Stimulated activated naive CD8-positive, alpha-beta T cell treated with anti-CD3 and anti-CD28 coated beads, Interleukin-15, Interleukin-2, amounts not matched to agents 100 ng/mL and 50 ng/mL, for 24 hours (primary cell): ENCODE measurements around the gene PROM2.

Source experiments
- H3K27ac Mint-ChIP-seq: one replicate; pipeline ENCODE4 v1.8.0; 2021; ENCODE audit warnings: mild to moderate bottlenecking, mixed read lengths
- H3K27me3 Mint-ChIP-seq: one replicate; pipeline ENCODE4 v1.8.0; 2021; ENCODE audit warnings: mixed read lengths
- H3K36me3 Mint-ChIP-seq: one replicate; pipeline ENCODE4 v1.8.0; 2021; ENCODE audit warnings: low read depth, mixed read lengths
- H3K4me1 Mint-ChIP-seq: one replicate; pipeline ENCODE4 v1.8.0; 2021; ENCODE audit warnings: low read depth, mixed read lengths
- H3K4me3 Mint-ChIP-seq: one replicate; pipeline ENCODE4 v1.8.0; 2021; ENCODE audit warnings: mild to moderate bottlenecking, mixed read lengths
- H3K9me3 Mint-ChIP-seq: one replicate; pipeline ENCODE4 v1.8.0; 2021; ENCODE audit warnings: mixed read lengths

The PROM2 gene

DNA sequence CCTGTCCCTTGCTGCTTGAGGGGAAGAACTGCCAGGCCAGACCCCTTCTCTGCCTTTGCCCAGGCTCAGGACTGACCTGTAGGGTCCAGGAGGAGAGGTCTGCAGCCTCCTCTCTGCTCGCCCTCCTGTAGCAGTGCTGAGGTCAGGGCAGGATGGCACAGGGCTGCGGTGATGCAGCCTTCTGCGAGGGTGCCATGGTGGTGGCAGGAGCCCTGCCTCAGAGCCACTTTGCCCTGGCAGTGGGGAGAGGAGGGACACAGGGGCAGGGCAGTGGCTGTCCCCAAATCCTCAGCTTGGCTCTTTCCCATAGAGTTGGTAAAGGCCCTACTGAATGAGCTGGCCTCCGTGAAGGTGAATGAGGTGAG is 884 bp downstream of the PROM2 start:
- Mint-ChIP-seq H3K36me3 (no peaks in the 10 kb centered on the region), H3K27me3 (no peaks in the 10 kb centered on the region), H3K9me3 (no peaks in the 10 kb centered on the region), H3K4me3 (no peak overlapping the region), H3K4me1 (no peaks in the 10 kb centered on the region), H3K27ac (no peak overlapping the region)

DNA sequence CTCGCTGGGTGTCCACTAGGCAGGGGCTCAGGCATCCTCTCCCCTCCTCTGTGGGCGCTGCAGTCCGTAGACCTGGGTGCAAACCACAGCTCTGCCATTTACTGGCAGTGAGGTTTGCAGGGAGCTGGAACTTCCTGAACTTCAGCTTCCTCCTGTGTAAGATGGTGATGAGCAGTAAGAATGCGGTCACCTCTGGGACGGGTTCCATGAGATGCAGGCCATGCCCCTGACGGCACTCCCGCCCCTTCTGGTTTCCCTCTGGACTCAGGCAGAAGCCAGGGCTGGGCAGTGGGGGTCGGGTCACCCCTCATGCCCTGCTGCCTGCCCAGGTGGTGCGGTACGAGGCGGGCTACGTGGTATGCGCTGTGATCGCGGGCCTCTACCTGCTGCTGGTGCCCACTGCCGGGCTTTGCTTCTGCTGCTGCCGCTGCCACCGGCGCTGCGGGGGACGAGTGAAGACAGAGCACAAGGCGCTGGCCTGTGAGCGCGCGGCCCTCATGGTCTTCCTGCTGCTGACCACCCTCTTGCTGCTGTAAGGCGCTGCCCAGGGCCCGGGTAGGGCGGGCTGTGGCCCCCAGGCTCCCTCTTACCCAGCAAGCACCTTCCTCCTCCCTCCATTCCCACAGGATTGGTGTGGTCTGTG is 1.5 kb downstream of the PROM2 start:
- no peaks in the 10 kb centered on the region for H3K36me3 Mint-ChIP-seq

DNA sequence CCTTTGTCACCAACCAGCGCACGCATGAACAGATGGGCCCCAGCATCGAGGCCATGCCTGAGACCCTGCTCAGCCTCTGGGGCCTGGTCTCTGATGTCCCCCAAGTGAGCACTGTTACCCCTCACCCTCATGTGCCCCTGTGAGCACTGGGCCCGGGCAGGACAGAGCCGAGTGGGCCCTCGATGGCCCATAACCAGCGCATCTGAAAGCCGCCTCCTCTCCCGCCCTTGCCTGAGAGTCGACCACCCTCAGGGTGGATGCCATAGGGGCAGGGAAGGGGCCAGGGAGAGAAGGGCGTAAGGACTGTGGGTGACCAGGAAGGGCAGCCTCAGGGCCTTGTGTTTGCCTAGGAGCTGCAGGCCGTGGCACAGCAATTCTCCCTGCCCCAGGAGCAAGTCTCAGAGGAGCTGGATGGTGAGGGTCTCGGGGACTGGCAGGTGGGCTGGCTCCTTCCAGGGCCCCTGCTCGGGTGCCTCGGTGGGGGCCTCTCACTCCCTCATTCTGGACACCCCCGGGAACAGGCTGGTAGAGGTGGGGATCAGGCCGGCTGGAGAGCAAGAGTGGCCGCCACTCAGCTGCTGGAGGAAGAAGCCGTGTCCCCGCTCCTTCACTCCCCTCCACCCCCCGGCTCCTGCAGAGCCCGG is 2.1 kb downstream of the PROM2 start:
- Mint-ChIP-seq H3K27ac (no peak overlapping the region), H3K4me3 (no peak overlapping the region), H3K4me1 (no peaks in the 10 kb centered on the region), H3K36me3 (no peaks in the 10 kb centered on the region), H3K9me3 (no peaks in the 10 kb centered on the region), H3K27me3 (no peaks in the 10 kb centered on the region)

More for the DNA sequence above, 1.5 kb downstream of the PROM2 start:
- Mint-ChIP-seq H3K9me3 (no peaks in the 10 kb centered on the region), H3K27me3 (no peaks in the 10 kb centered on the region), H3K4me3 (no peak overlapping the region), H3K4me1 (no peaks in the 10 kb centered on the region), H3K27ac (no peak overlapping the region)

DNA sequence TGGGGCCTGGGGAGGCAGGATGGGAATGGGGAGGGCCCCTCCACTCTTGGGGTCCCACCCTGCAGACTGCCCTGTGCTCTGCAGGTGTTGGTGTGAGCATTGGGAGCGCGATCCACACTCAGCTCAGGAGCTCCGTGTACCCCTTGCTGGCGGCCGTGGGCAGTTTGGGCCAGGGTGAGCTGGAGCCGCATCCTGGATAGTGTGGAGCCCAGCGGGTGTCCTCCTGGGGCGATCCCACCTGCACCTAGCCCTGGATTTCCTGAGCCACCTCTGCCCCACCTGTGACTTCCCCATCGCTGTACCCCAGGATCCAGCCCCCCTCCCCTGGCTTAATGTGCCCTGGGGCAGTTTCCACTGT is 2.6 kb downstream of the PROM2 start:
- Mint-ChIP-seq H3K4me1 (no peaks in the 10 kb centered on the region), H3K9me3 (no peaks in the 10 kb centered on the region), H3K27me3 (no peaks in the 10 kb centered on the region), H3K36me3 (no peaks in the 10 kb centered on the region), H3K4me3 (no peak overlapping the region), H3K27ac (no peak overlapping the region)

DNA sequence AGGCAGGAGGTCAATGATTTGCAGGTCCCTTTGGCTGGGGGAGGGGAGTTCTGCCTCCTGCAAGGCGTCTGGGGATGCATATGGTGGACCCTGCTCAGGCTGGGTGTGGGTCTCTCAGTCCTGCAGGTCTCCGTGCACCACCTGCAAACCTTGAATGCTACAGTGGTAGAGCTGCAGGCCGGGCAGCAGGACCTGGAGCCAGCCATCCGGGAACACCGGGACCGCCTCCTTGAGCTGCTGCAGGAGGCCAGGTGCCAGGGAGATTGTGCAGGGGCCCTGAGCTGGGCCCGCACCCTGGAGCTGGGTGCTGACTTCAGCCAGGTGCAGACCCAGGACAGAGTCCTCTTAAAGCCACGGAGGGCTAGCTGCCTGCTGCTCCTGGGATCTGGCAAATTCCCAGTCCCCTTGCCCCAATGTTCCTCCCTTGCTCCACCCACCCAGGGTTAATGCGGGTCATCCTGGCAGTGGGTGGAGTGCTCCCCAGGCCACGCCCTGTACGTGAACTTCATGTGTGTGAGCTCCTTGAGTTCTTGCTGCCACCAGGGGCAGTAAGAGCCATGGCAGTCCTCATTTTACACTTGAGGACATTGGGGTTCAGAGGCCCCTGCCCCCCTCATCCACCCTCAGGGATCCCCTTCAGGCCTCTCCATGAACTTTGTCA is 3.1 kb downstream of the PROM2 start:
- no peak overlapping the region for H3K4me3 Mint-ChIP-seq
- H3K36me3 Mint-ChIP-seq: no peaks in the 10 kb centered on the region
- H3K9me3 Mint-ChIP-seq: no peaks in the 10 kb centered on the region
- H3K27me3 Mint-ChIP-seq: no peaks in the 10 kb centered on the region
- H3K4me1 Mint-ChIP-seq: no peaks in the 10 kb centered on the region
- no peak overlapping the region for H3K27ac Mint-ChIP-seq

DNA sequence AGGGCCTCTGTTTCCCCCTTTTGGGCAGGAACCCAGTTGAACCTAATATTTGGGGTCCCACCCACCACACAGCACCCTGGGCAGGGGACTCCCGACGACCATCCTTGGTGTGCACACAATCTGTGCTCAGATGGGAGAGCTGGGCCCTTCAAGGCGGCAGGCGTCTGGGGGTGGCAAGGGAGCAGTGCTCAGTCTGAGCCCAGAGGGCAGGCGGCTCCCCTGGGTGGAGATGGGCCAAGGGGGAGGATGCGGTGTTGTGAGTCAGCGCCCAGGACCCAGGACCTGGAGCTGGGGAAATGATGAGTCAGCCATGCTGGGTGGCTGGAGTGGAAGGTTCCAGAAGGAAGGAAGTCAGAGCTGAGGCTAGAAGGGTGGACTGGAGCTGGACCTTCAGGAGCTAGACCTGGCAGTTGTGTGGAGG is 3.8 kb downstream of the PROM2 start:
- Mint-ChIP-seq H3K4me3 (no peak overlapping the region), H3K4me1 (no peaks in the 10 kb centered on the region), H3K9me3 (no peaks in the 10 kb centered on the region), H3K36me3 (no peaks in the 10 kb centered on the region), H3K27me3 (no peaks in the 10 kb centered on the region), H3K27ac (no peak overlapping the region)

DNA sequence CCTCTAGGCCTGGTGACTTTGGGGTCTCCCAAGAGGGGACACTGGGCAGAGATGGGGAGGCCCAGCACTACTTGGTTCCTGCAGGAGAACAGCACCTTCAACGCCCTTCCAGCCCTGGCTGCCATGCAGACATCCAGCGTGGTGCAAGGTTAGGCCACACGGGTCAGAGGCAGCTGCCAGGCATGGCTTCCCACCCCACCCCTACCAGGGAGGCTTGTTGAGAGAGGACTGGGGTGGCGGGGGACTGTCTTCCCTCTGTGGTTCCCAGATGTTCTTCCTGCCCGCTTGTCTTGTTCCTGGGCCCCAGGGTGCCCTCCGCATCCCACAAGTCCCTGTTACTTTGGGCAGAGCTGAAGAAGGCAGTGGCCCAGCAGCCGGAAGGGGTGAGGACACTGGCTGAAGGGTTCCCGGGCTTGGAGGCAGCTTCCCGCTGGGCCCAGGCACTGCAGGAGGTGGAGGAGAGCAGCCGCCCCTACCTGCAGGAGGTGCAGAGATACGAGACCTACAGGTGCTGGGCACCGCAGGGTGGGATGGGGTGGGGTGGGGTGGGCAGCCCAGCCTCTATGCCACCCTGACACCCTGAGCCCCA is 4.5 kb downstream of the PROM2 start:
- Mint-ChIP-seq H3K36me3 (no peaks in the 10 kb centered on the region), H3K9me3 (no peaks in the 10 kb centered on the region), H3K27me3 (no peaks in the 10 kb centered on the region), H3K4me3 (no peak overlapping the region), H3K4me1 (no peaks in the 10 kb centered on the region), H3K27ac (no peak overlapping the region)

DNA sequence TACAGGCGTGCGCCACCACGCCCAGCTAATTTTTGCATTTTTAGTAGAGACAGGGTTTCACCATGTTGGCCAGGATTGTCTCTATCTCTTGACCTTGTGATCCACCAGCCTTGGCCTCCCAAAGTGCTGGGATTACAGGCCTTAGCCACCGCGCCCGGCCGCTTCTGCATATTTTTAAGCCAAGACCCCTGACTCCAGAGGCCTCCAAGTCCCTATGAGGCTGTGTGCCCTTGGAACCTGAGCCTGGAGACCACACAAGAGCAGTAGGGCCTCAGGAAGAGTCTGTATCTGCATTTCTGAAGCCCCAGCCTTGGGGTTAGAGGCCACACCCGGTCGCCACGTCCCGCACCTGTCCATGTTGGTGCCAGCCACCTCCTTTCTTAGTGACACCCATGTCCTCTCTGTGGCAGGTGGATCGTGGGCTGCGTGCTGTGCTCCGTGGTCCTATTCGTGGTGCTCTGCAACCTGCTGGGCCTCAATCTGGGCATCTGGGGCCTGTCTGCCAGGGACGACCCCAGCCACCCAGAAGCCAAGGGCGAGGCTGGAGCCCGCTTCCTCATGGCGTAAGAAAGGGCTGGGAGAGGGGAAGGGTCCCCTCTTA is 5.3 kb downstream of the PROM2 start:
- Mint-ChIP-seq H3K4me3 (no peak overlapping the region), H3K9me3 (no peaks in the 10 kb centered on the region), H3K36me3 (no peaks in the 10 kb centered on the region), H3K27ac (no peak overlapping the region), H3K27me3 (no peaks in the 10 kb centered on the region), H3K4me1 (no peaks in the 10 kb centered on the region)

DNA sequence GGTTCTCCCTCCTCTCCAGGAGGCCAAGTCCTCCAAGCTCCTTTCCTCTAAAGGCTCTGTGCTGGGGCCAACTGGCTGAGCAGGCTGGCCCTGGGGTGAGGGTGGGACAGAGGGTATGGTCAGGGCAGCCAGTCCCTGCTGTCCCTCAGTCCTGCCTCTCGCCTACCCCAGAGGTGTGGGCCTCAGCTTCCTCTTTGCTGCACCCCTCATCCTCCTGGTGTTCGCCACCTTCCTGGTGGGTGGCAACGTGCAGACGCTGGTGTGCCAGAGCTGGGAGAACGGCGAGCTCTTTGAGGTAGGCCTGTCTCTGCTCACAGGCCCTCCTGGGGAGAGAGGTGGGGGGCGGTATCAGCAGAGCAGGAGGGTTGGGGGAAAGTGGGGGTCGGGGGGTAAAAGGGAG is 6.8 kb downstream of the PROM2 start:
- H3K4me1 Mint-ChIP-seq: no peaks in the 10 kb centered on the region

DNA sequence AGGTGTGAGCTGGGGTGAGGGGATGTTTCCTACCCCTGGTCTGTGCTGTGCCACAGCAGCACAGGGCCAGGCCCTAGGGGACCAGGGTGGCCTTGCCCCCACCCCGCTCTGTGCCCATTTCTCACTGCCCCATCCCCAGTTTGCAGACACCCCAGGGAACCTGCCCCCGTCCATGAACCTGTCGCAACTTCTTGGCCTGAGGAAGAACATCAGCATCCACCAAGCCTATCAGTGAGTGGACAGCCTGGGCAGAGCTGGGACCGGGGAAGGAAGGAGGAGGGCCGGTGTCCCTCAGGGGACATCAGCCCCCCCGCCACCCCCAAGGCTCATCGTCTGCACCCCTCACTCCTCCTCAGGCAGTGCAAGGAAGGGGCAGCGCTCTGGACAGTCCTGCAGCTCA is 7.5 kb downstream of the PROM2 start:
- Mint-ChIP-seq H3K4me3 (no peak overlapping the region), H3K36me3 (no peaks in the 10 kb centered on the region), H3K9me3 (no peaks in the 10 kb centered on the region), H3K27ac (no peak overlapping the region), H3K27me3 (no peaks in the 10 kb centered on the region), H3K4me1 (no peaks in the 10 kb centered on the region)

More for the DNA sequence above, 6.8 kb downstream of the PROM2 start:
- Mint-ChIP-seq H3K4me3 (no peak overlapping the region), H3K27me3 (no peaks in the 10 kb centered on the region), H3K36me3 (no peaks in the 10 kb centered on the region), H3K9me3 (no peaks in the 10 kb centered on the region), H3K27ac (no peak overlapping the region)

DNA sequence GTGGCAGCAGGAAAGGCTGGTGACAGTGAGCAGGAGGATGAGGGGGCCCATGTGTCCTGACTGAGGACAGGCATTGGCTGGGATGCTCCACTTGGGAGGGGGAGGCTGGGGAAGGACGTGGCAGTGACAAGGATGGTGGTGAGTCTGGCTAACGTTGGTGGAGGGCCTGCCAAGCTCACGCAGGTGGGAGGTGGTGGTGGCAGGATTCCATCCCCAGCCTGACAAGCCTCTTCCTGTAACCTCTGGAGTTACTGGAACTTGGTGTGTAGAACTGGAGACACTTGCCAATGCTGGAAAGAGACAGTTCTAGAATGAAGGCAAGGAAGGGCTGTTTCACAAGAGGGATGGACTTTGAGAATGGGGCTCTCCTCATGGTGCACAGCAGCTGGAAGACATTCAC is 8.2 kb downstream of the PROM2 start:
- H3K27me3 Mint-ChIP-seq: no peaks in the 10 kb centered on the region
- no peak overlapping the region for H3K27ac Mint-ChIP-seq
- no peak overlapping the region for H3K4me3 Mint-ChIP-seq
- H3K4me1 Mint-ChIP-seq: no peaks in the 10 kb centered on the region
- no peaks in the 10 kb centered on the region for H3K36me3 Mint-ChIP-seq
- H3K9me3 Mint-ChIP-seq: no peaks in the 10 kb centered on the region

DNA sequence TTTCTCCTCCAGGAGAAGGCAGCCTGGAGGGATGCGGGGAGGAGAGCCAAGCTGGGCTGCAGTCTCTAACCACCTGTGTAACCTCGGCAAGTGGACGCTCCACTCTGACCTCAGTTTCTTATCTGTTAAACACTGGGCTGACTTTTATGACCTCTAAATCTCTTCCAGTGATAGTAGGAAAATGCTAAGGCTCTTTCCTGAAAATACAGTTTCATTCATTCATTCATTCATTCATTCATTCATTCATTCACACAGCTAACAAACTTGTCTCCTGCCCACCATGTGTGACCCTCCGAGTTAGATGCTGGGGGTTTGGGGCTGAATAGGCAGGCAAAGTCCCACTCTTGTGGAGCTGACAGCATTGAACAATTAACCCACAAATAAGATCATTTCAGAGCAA is 9.3 kb downstream of the PROM2 start:
- H3K9me3 Mint-ChIP-seq: no peaks in the 10 kb centered on the region
- H3K27ac Mint-ChIP-seq: no peak overlapping the region
- H3K36me3 Mint-ChIP-seq: no peaks in the 10 kb centered on the region
- no peak overlapping the region for H3K4me3 Mint-ChIP-seq
- H3K4me1 Mint-ChIP-seq: no peaks in the 10 kb centered on the region
- H3K27me3 Mint-ChIP-seq: no peaks in the 10 kb centered on the region

DNA sequence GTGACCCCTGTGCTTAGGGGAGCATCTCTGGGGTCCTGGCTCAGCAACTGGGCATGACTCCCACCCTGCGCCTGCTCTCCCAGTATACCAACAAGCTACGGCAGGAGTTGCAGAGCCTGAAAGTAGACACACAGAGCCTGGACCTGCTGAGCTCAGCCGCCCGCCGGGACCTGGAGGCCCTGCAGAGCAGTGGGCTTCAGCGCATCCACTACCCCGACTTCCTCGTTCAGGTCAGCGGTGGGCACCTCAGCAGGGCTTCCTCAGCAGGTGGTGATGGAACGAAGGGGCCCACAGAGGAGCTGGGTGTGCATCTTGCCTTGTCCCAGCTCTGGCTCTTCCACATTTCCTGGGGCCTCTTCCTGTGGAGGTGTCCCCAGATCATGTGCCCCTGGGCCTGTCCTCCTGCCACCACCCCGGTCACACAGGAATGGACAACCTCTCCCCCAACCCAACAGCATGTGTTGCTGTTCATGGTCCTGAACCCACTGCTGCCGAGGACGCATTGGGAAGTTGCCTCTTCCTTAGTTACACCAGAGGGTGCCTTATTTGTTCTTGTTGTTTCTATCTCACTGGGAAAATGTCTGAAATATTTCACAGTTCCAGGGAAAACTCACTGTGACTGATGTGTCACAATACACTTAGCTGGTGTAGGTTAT is 10.8 kb downstream of the PROM2 start:
- no peaks in the 10 kb centered on the region for H3K36me3 Mint-ChIP-seq
- H3K4me3 Mint-ChIP-seq: no peak overlapping the region
- no peaks in the 10 kb centered on the region for H3K4me1 Mint-ChIP-seq
- H3K27me3 Mint-ChIP-seq: no peaks in the 10 kb centered on the region
- no peak overlapping the region for H3K27ac Mint-ChIP-seq
- peaks cover under 1% of the 10 kb centered on the region for H3K9me3 Mint-ChIP-seq

DNA sequence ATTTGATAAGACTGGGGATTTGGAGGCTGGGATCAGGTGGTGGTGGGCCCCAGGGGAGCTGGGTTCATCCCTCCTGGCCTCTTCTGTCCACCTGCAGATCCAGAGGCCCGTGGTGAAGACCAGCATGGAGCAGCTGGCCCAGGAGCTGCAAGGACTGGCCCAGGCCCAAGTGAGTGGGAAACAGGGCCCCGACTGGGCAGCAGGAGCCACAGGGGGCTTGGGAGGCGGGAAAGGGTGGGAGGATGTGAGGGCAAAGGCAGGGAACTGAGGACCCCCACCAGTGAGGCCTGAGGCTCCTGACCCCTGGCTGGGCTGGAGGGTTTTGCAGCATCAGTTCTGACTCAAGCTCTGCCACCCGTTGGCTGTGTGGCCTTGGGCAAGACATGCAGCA is 11.3 kb downstream of the PROM2 start:
- peaks cover 6% of the 10 kb centered on the region for H3K9me3 Mint-ChIP-seq
- no peaks in the 10 kb centered on the region for H3K4me1 Mint-ChIP-seq
- H3K36me3 Mint-ChIP-seq: no peaks in the 10 kb centered on the region
- H3K27ac Mint-ChIP-seq: no peak overlapping the region
- H3K4me3 Mint-ChIP-seq: no peak overlapping the region
- no peaks in the 10 kb centered on the region for H3K27me3 Mint-ChIP-seq

DNA sequence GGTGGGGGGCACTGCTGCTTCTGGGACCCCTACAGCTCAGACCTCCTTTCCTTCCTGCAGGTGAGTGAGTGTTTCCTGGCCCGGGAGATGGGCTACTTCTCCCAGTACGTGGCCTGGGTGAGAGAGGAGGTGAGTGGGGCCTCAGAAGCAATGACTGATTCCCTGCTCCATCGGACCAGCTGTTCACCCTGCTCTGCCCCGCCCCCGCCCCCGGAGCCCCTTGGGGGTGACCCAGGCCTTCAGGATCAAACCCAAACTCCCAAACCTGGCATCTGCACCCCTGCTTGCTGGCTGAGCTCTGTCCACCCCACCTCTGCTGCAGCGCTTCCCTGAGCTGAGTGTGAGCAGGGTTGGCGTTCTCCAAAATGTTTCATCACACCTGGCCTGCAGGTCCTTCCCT is 13.1 kb downstream of the PROM2 start:
- Mint-ChIP-seq H3K27me3 (no peaks in the 10 kb centered on the region), H3K9me3 (peaks cover 12% of the 10 kb centered on the region), H3K4me1 (no peaks in the 10 kb centered on the region), H3K36me3 (no peaks in the 10 kb centered on the region), H3K27ac (no peak overlapping the region), H3K4me3 (no peak overlapping the region)
